GM19397 (cell line): Measurements from ENCODE around the gene ARRDC2.
A peak's percentile ranks its signal among the peaks of the same experiment; 100 is the strongest.
"Not testable (repeated sequence)": the region's sequence is repeated elsewhere in the genome, so short reads cannot be mapped to it uniquely, and the experiment has no call there.

ENCODE experiments used
- ATAC-seq: cut with Tn5 transposase; IDR thresholded peaks from one replicate; pipeline ENCODE4 v1.9.1; 2021; ENCODE audit warnings: mild to moderate bottlenecking, moderate library complexity; ENCODE audit not compliant: unreplicated experiment

Gene ARRDC2

GRCh38 chr19:18016209-18016910 lies 8.4 kb downstream of the ARRDC2 start:
- no peak for ATAC-seq

DNA sequence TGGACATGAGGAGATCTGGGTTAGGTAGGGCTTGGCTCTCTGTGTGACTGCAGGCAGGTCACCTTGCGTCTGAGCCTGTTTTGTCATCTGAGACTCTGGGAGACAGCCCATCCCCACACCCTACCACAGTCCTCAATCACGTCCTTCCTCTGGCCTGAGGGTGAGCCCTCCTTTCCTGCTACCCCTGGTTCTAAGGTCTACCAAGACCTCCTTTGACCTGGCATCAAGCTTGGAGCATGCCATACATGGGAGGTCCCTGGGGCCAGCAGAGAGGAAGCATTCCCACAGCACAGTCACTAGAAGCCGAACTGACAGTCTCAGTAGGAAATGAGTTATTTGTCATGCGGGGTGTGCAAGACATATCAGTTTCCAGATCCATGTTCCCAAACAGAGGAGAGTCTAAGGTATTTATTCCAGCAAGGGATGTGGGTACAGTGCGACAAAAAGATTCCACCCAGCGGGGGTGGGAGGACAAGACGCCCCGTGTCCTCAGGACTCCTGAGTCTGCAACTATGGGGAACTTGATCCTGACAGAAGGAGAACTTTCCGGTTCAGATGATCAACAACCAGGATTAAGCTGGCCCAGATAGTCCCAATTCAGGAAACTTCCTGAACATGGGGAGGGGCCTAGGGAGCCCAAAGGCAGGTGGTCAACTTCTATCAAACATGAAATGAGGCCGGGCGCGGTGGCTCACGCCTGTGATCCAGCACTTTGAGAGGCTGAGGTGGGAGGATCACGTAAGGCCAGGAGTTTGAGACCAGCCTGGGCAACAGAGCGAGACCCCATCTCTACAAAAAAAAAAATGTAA lies 9.5 kb downstream of the ARRDC2 start:
- no peak for ATAC-seq

DNA sequence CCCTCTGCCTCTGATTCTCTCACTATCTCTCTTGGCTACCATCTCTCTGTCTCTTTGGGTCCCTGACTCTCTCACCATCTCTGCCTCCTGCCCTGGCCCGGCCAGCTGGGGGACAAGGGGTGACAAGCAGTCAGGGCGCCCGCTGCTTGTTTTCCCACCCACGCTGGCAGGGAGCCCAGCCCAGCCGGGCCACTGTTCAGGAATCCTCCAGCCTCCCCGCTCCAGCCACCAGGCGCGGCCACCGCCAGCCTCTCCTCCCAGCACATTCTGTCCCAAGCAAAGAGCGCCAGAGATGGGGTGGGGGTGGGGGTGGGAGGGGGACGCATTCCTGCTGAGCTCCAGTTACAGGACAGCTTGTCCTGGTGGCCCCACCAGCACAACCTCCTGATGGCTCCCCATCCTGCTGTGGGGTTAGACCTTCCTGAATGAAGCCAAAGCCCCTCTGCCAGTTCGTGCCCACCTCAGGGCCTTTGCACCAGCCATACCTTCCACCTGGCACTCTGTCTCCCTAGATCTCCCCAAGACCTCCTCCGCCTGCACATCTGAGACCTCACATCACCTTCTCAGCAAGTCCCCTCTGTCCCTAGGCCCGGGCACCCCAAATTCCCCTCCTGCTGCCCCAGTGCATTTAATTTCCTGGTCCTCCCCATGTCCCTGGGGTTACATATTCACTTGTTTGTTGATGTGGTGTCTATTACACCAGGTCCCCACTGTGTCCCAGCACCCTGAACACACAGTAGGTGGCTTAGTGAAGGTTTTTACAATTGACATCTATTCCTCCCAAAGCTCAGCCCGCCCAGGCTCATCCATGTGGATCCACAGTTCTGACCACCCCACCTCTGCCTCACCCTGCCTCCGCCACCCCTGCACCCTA lies 12.5 kb downstream of the ARRDC2 start:
- ATAC-seq: no peak

- ATAC-seq: no peak
These were observed 13.3 kb downstream of the ARRDC2 start for GRCh38 chr19:18021121-18021755.

DNA sequence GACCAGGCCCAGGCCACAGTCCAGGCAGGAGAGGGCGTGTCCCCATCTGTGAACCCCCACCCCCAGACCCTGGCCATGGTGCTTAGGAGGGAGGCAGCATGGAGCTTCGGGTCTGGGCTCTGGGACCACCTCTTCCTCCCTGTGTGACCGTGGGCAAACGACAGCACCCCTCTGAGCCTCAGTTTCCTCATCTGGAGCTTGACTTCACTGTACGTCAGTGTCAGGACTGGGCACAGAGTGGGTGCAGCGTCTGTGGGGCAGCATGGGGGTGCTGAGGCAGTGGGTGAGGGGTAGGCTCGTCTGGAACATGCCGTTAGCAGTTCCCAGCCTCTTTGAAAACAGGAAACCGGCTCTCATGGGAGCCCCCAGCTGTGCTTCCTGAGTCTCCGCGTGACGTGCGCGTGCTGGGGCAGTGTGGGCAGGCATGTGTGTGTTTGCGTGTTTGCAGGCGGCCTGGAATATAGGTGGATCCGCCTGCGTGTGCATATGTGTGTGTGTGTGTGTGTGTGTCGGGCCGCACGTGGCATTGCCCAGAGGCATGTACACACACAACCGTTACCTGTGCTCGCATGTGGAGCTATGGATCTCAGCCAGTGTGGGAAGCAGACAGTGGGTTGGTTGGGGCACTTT lies 15.8 kb downstream of the ARRDC2 start:
- no peak for ATAC-seq

DNA sequence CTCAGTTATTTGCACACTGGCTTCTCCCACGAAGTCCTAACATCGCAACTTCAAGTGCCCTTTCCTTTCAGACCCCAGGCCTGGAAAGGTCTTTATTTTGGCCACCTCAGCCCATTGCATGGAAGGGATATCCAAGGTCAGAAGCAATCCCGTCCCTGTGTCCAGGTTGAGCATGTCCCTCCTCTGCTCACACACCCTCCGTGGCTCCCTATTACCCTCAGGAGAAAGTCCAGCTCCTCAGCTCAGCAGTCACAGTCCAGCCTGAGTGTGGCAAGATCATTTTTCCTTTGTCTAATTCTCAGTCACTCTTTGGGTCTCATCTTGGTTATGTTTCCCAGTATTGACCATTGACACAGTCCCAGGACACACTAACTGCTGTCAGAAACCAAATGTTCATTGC lies 19.2 kb downstream of the ARRDC2 start:
- no peak for ATAC-seq

- no peak for ATAC-seq
These were observed 21.8 kb downstream of the ARRDC2 start for GRCh38 chr19:18029617-18030338.

- ATAC-seq: not testable (repeated sequence)
These were observed 23.4 kb downstream of the ARRDC2 start for GRCh38 chr19:18031401-18031800.

GRCh38 chr19:18032102-18032501 lies 24.1 kb downstream of the ARRDC2 start:
- ATAC-seq: not testable (repeated sequence)

DNA sequence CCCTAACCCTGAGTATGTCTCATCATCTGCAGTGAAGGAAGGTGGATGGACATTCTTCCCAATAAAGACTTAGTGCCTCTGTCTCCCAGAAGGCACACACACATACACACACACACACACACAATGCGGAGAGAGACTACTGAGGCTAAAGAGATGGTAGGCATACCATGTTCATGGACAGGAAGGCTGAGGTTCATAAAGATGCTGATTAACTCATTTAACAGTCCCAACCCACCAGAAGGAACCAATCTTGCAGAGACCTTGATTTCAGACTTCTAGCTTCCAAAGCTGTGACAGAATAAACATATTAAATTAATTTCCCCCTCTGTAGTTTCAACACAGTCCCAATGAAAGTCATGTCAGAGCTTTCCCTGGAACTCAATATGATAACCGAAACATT lies 33.1 kb downstream of the ARRDC2 start:
- ATAC-seq: no peak

- ATAC-seq: no peak
These were observed 35.7 kb downstream of the ARRDC2 start for GRCh38 chr19:18043676-18044075.

- peak; percentile 96 for ATAC-seq
These were observed 36.9 kb downstream of the ARRDC2 start for GRCh38 chr19:18044825-18045304.

GRCh38 chr19:18045307-18046050 lies 37.5 kb downstream of the ARRDC2 start:
- ATAC-seq: no peak

DNA sequence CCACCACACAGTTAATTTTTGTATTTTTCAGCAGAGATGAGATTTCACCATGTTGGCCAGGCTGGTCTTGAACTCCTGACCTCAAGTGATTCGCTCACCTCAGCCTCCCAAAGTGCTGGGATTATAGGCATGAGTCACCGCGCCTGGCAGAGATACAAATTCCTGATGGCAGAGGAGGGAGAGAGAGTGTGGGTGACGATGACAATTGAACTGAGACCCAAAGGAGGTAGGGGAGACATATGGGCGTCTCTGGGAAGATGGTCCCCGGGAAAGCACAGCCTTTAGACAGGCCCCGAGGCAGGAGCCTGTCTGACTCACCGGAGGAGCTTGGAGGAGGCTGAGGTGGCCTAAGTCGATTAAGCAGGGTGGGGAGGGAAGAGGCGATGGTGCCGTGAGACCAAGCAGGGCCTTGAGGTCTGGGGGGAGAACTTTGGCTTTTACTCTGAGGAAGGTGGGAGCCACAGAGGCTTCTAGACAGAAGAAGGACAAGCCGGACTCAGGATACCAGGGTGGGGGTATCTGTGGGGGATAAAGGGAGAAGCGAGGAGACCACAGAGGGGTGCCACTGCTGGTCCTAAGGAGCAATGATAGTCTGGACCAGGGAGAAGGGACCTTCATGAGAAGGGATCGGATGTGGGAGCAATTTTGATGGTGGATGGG lies 38.2 kb downstream of the ARRDC2 start:
- ATAC-seq: no peak

GRCh38 chr19:18049385-18049784 lies 41.4 kb downstream of the ARRDC2 start:
- ATAC-seq: no peak

DNA sequence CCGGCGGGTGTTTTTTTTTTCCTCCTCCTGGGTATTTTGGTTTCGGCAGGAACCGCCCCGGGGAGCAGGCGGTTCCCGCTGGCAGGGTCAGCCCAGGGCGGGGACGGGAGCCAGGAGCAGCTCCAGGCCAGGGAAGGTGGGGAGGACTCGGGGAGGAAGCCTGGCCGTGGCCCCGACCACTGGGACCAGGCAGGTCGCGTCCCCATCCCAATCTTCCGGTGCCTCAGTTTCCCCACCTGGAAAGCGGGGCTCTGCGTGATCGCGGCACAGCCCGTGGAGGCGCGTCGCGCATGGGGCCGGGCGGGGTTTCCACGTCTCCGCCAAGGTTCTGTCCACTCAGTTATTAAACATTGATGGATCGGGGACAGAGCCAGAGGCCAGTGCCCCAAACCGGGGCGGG lies 43.9 kb downstream of the ARRDC2 start:
- no peak for ATAC-seq

DNA sequence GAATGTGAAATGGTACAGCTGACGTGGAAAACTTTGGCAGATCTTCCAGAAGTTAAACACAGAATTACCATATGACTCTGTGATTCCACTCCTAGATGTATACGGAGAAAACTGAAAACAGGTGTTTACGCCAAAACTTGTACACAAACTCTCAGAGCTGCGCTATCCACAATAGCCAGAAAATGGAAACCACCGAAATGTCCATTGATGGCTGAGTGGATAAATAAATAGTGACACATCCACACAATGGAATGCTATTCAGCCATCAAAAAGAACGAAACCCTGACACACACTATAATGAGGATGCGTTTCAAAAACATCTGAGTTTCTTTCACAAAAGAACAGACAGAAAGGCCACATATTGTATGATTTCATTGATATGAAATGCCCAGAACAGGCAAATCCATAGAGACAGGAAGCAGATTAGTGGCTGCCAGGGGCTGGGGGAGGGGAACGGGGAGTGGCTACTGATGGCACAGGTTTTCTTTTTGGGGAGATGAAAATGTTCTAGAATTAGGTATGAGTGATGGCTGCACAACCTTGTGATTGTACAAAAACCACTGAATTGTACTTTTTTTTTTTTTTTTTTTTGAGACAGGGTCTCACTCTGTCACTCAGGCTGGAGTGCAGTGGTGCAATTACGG lies 45.7 kb downstream of the ARRDC2 start:
- no peak for ATAC-seq

- ATAC-seq: no peak
These were observed 48.0 kb downstream of the ARRDC2 start for GRCh38 chr19:18055967-18056366.
